ENCODE measurements around the gene DYNLT5.

Gene DYNLT5

DNA sequence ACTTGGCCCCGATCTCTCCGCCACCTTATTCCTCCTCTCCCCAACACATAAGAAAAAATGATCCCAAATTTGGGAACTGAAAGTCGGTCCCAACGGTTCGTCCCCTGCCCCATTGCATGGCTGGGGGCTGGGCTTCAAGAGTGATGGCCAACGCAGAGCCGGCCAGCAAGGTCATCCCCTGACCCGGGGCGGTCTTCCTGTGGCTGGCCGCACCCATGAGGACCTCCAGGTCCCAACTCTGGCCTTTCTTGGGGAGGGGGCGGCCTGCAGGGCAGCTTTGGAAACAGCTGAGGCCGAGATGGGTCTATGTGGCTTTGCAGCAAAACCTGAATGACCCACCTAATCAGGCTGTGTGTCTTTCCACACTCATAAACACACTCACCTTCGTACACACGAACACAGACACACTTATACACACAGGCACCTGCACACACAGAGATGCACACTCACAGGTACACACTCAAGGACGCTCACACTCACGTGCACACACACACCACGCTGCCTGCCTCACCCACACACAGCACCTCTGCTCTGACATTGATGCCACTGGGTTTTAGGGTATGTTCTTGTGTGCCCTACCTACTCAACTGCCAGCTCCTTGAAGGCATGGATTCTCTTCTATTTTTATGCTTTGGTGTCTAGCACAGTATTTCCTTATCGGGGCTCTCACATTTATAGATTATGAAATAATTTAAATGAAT is 562 bp downstream of the DYNLT5 start:
- DNase-seq (ENCODE audit: insufficient read length) (no peak), FAIRE-seq (peak; percentile 90)
- no peak for TF ChIP-seq POLR2A (IDR thresholded peaks at IDR 0.05; ENCODE audit: low read depth, low read length)
- no peak for TF ChIP-seq POLR2AphosphoS5 (IDR thresholded peaks at IDR 0.05; ENCODE audit: low read depth, low read length)
- TF ChIP-seq TAF1 (IDR thresholded peaks at IDR 0.05; ENCODE audit: borderline replicate concordance, low read depth, low read length), result no peak

DNA sequence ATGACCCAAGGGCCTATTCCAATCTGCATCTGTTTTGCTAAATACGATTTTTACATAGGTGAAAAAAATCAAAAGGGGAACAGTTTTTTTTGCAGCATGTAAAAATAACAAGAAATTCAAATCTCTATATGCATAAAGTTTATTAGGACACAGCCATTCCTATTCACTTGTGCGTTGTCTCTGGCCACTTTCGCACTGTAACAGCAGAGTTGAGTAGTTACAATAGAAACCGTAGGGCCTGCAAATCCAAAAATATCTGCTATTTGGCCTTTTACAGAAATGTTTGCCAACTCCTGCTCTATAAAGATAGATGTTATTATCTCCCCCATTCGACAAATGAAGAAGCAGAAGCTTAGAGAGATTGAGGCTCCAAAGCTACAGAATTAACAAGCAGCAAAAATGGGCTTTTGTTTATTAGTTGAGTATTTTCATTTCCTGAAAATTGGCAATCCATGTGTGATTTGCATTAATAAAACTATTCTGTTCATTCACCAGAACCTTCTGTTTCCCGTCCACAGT is 5.5 kb downstream of the DYNLT5 start:
- DNase-seq (ENCODE audit: insufficient read length) (no peak), FAIRE-seq (no peak)
- TF ChIP-seq TAF1 (IDR thresholded peaks at IDR 0.05; ENCODE audit: borderline replicate concordance, low read depth, low read length), result no peak
- no peak for TF ChIP-seq POLR2AphosphoS5 (IDR thresholded peaks at IDR 0.05; ENCODE audit: low read depth, low read length)
- no peak for TF ChIP-seq POLR2A (IDR thresholded peaks at IDR 0.05; ENCODE audit: low read depth, low read length)

DNA sequence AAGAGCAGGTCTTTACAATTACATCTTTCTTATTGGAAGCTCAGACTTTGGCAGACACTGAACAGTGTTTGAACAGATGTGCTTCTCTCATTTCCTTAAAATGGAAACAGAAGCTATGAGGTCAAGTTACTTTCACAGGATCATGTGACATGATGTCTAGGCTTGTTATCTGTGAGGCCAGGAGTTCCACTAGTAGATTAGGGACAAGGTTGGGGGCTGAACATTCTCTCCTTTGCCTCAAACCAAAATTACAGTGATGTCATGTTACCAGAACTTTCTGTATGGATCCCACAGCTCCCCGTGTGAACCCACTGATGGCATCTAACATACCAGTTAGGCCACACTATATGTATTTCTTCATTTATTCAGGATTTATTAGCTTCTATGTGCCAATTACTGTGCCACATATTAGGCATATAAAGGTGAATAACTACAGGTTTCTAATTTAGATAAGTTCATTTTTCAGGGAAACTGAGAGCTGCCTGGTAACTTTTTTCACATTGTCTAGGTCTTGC is 6.0 kb downstream of the DYNLT5 start:
- peak; percentile 93 for FAIRE-seq
- DNase-seq (ENCODE audit: insufficient read length), result no peak
- TF ChIP-seq POLR2A (IDR thresholded peaks at IDR 0.05; ENCODE audit: low read depth, low read length), result no peak
- no peak for TF ChIP-seq TAF1 (IDR thresholded peaks at IDR 0.05; ENCODE audit: borderline replicate concordance, low read depth, low read length)
- no peak for TF ChIP-seq POLR2AphosphoS5 (IDR thresholded peaks at IDR 0.05; ENCODE audit: low read depth, low read length)

DNA sequence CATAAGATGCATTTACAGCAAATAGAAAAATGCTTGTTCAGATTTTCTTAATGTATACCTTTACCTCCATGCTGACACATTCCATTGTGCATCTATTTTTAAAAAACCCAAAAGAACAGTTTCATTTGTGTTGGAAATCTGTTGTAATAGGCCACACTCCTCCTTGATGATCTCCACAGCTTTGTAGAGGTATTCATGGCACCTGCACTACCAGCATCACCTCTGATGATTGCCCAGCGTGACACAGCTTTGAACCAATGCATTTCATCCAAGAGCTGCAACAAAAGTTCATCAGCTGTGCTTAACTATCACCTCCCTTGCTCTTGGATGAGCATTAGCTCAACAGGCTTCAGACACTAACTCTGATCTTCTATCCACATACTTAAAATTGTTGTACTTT is 8.2 kb downstream of the DYNLT5 start:
- TF ChIP-seq TAF1 (IDR thresholded peaks at IDR 0.05; ENCODE audit: borderline replicate concordance, low read depth, low read length) (no peak), POLR2A (IDR thresholded peaks at IDR 0.05; ENCODE audit: low read depth, low read length) (no peak), POLR2AphosphoS5 (IDR thresholded peaks at IDR 0.05; ENCODE audit: low read depth, low read length) (no peak)
- DNase-seq (ENCODE audit: insufficient read length), result no peak
- FAIRE-seq, result no peak

DNA sequence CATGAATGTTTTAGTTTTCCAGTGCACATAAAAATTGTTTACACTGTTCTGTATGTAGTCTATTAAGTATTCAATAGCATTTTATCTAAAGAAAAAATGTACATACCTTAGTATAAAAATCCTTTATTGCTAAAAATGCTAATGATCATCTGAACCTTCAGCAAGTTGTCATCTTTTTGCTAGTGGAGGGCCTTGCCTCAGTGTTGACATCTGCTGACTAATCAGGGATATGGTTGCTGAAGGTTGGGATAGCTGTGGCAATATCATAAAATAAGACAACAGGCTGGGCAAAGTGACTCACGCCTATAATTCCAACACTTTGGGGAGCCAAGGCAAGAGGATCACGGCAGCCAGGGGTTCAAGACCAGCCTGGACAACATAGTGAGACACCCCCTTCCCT is 9.0 kb downstream of the DYNLT5 start:
- no peak for DNase-seq (ENCODE audit: insufficient read length)
- no peak for FAIRE-seq
- TF ChIP-seq POLR2A (IDR thresholded peaks at IDR 0.05; ENCODE audit: low read depth, low read length) (no peak), POLR2AphosphoS5 (IDR thresholded peaks at IDR 0.05; ENCODE audit: low read depth, low read length) (no peak), TAF1 (IDR thresholded peaks at IDR 0.05; ENCODE audit: borderline replicate concordance, low read depth, low read length) (no peak)

DNA sequence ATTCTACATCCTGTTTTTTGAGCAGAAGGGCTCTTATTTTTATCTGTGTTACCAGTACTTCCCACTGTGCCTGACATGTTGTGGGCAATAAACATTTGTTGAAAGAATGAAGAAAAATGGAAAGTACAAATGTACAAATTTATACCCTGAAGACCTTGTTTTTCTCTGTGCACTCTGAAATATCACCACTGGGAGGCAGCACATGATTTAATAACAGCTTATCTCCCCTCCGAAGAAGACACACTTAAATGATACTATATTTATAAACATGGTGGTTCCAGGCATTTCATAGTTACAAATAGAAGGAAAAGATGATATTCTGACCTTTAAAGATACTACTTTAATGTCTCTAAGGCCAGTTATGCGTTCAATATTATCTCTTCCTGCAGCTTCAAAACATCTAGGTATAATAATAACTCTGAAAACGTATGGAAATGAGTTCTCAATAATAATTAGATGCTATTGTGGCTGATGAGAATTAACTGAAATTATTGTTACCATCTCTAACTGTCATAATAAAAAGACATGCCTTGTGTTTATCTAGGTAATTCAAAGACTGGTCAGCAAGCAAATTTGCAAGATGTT is 12.8 kb downstream of the DYNLT5 start:
- peak; percentile 89 for FAIRE-seq
- TF ChIP-seq TAF1 (IDR thresholded peaks at IDR 0.05; ENCODE audit: borderline replicate concordance, low read depth, low read length), result no peak
- TF ChIP-seq POLR2A (IDR thresholded peaks at IDR 0.05; ENCODE audit: low read depth, low read length), result no peak
- no peak for TF ChIP-seq POLR2AphosphoS5 (IDR thresholded peaks at IDR 0.05; ENCODE audit: low read depth, low read length)

GRCh38 chr1:66767626-66768025 is 15.4 kb downstream of the DYNLT5 start:
- FAIRE-seq (no peak), DNase-seq (ENCODE audit: insufficient read length) (no peak)
- TF ChIP-seq TAF1 (IDR thresholded peaks at IDR 0.05; ENCODE audit: borderline replicate concordance, low read depth, low read length), result no peak
- no peak for TF ChIP-seq POLR2AphosphoS5 (IDR thresholded peaks at IDR 0.05; ENCODE audit: low read depth, low read length)
- no peak for TF ChIP-seq POLR2A (IDR thresholded peaks at IDR 0.05; ENCODE audit: low read depth, low read length)

More for the DNA sequence above, 12.8 kb downstream of the DYNLT5 start:
- no peak for DNase-seq (ENCODE audit: insufficient read length)

DNA sequence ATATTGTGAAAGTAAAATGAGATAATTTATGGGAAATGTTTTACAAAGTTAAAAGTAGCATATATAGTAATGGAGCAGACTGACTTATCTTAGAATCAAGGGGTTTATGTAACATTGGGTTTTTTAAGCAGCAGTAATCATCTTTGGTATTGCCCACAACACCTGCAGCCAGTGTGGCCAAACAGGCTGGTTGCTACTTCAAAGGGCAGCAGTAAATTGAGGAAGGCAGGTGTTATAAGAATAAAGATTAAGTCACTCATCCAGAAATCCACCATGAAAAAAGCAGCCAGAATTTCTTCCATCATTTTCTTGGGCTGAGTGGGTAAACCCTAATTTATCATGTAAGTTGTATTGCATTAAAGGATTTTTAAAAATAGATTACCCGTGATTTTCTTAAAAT is 16.7 kb downstream of the DYNLT5 start:
- no peak for DNase-seq (ENCODE audit: insufficient read length)
- peak; percentile 24 for FAIRE-seq
- TF ChIP-seq POLR2AphosphoS5 (IDR thresholded peaks at IDR 0.05; ENCODE audit: low read depth, low read length) (no peak), POLR2A (IDR thresholded peaks at IDR 0.05; ENCODE audit: low read depth, low read length) (no peak), TAF1 (IDR thresholded peaks at IDR 0.05; ENCODE audit: borderline replicate concordance, low read depth, low read length) (no peak)

DNA sequence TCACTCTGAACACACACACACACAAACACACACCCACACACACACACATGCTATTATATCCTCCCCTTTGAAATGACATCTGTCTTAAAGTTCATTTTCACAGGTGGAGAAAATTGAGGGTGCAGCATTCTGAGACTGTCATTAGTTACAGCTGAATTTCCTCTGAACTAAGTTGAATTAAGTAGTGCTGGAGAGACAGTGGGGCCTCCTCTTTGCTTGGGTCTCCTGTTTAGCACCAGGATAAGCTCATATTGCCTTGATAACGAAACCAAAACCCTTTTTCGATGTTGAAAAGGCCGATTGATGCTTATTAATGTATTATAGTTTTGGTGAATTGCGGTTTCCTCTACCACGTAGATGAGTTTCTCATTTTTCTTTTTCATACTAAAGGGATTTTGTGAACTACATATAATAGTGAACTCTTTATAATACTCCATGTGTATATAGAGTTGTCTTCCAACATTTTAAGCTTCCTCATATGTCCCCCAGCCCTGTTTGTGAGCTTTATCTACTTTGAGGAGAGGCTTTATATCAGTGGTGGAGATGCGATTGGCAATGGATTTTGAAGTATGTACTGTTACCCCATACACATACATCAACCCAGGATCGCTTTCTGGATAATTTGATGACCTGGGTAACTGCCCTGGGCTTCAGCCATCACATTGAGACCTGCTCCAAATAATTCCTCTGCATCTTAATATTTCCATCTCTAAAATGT is 17.4 kb downstream of the DYNLT5 start:
- DNase-seq (ENCODE audit: insufficient read length) (no peak), FAIRE-seq (peak; percentile 53)
- no peak for TF ChIP-seq POLR2AphosphoS5 (IDR thresholded peaks at IDR 0.05; ENCODE audit: low read depth, low read length)
- no peak for TF ChIP-seq TAF1 (IDR thresholded peaks at IDR 0.05; ENCODE audit: borderline replicate concordance, low read depth, low read length)
- TF ChIP-seq POLR2A (IDR thresholded peaks at IDR 0.05; ENCODE audit: low read depth, low read length), result no peak

DNA sequence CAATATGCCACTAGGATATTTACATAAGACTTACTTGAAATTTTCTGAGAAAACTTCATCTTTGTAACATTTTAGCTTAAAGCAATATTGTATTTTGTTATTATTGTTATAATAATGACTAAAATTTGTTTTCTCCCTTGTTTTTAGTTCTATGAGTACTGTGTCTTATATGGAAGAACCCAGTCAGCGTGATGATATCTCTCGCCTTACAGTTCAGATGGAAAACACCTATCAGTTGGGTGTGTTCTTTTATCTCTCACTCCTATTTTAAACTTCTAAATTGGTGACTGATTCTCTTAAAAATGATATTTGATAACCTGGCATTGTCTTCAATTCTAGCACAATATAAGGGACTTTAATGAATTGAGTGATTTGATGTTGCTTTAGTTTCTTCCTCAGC is 18.0 kb downstream of the DYNLT5 start:
- no peak for DNase-seq (ENCODE audit: insufficient read length)
- no peak for FAIRE-seq
- TF ChIP-seq TAF1 (IDR thresholded peaks at IDR 0.05; ENCODE audit: borderline replicate concordance, low read depth, low read length), result no peak
- TF ChIP-seq POLR2A (IDR thresholded peaks at IDR 0.05; ENCODE audit: low read depth, low read length), result no peak

DNA sequence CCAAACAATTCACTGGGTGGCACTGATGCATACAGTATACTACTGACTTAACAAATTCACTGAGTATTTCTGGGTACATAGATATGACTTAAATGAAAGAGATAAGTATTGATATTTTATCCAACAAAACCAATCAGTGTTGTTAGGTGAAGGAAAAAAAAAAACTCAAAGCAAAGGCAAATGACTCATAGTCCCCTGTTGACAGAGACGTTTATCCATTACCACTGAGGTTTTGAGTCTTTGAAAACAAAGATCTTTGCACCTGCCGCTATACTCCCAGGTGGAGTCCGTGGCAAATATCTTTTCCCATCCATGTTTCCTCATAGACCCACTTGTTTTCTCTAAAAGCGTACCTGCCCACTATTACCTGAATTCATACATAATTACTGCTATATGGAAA is 18.4 kb downstream of the DYNLT5 start:
- FAIRE-seq, result no peak
- no peak for DNase-seq (ENCODE audit: insufficient read length)
- TF ChIP-seq POLR2AphosphoS5 (IDR thresholded peaks at IDR 0.05; ENCODE audit: low read depth, low read length), result no peak

All from GM12892 (cell line).